Measurements from ENCODE around the gene ZNF385A.

- TF ChIP-seq CTCF (IDR thresholded peaks at IDR 0.05): peak; percentile 47 to 83 (median 76)
- no peak for TF ChIP-seq POLR2A (IDR thresholded peaks at IDR 0.05)
Observed at GRCh38 chr12:54368709-54369596, 15.6 kb downstream of the ZNF385A start.

All from thyroid gland (tissue), 4 donors.